KOPT-K1 (cell line): ENCODE measurements around the gene TCF12.

Source experiments
- H3K27ac ChIP-seq: fragments of 200-600 bp; sonication (generic); 2 replicates; pipeline ENCODE4 v1.5.1; 2016; ENCODE audit warnings: antibody characterized with exemption, mild to moderate bottlenecking, low read depth, low read length; ENCODE audit not compliant: poor library complexity, severe bottlenecking
- H3K36me3 ChIP-seq: fragments of 200-600 bp; sonication (generic); 2 replicates; pipeline ENCODE4 v1.5.1; 2017; ENCODE audit warnings: antibody characterized with exemption, mild to moderate bottlenecking, low read length, moderate library complexity; ENCODE audit not compliant: insufficient read depth
- H3K9me3 ChIP-seq: fragments of 200-600 bp; sonication (generic); 2 replicates; pipeline ENCODE4 v1.5.1; 2017; ENCODE audit warnings: antibody characterized with exemption, low read length, mild to moderate bottlenecking; ENCODE audit not compliant: insufficient read depth, poor library complexity, severe bottlenecking

The TCF12 gene

DNA sequence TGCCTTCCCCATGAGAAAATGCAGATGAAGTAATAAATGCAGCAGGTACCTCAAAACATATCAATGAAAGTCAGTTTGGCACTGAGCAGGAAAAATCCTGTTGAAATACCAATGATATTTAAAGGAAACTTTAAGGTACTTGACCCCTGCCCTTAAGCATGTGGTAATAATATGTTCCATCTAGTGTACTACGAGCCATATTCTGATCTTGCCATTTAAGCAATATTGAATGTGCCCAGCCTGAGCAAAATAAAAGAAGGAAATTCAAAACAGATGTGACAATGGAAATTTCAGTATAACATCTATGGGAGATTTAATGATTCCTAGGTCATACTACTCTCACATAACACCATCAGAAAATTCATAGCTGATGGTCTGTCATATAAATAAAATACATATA is 266.1 kb downstream of the TCF12 start:
- no peak overlapping the region for H3K27ac ChIP-seq
- H3K36me3 ChIP-seq = peaks cover 31% of the 10 kb centered on the region
- H3K9me3 ChIP-seq = peaks cover 11% of the 10 kb centered on the region

- Histone ChIP-seq H3K27ac (no peak overlapping the region), H3K9me3 (peaks cover 11% of the 10 kb centered on the region), H3K36me3 (peaks cover 31% of the 10 kb centered on the region)
These were observed 267.1 kb downstream of the TCF12 start for GRCh38 chr15:57185507-57186074.

- H3K9me3 ChIP-seq = peaks cover 11% of the 10 kb centered on the region
- no peak overlapping the region for H3K27ac ChIP-seq
- H3K36me3 ChIP-seq = peaks cover 56% of the 10 kb centered on the region
These were observed 271.0 kb downstream of the TCF12 start for GRCh38 chr15:57189466-57189865.

GRCh38 chr15:57190208-57190607 is 271.8 kb downstream of the TCF12 start:
- H3K36me3 ChIP-seq = peaks cover 59% of the 10 kb centered on the region
- H3K9me3 ChIP-seq = peaks cover 11% of the 10 kb centered on the region
- no peak overlapping the region for H3K27ac ChIP-seq

DNA sequence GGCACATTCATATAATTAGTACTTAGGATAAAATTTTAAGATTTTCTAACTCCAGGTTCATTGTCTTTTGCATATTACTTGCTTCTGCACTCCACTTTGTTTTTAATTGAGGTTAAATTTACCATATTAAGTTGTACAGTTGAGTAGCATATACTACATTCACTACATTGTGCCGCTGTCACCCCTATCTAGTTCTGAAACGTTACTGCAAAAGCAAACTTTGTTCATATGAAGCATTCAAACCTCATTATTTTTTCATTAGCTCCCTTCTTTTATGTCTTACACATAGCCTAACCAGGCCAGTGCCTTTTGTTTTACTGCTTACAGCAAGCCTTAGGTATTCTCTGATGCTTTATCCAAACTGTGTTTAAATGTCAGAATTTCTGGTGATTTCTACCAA is 274.7 kb downstream of the TCF12 start:
- Histone ChIP-seq H3K27ac (no peak overlapping the region), H3K9me3 (no peaks in the 10 kb centered on the region), H3K36me3 (peaks cover 54% of the 10 kb centered on the region)

- no peaks in the 10 kb centered on the region for H3K9me3 ChIP-seq
These were observed 276.9 kb downstream of the TCF12 start for GRCh38 chr15:57195326-57195725.

GRCh38 chr15:57196865-57197264 is 278.4 kb downstream of the TCF12 start:
- Histone ChIP-seq H3K9me3 (no peaks in the 10 kb centered on the region), H3K27ac (no peak overlapping the region), H3K36me3 (peaks cover 73% of the 10 kb centered on the region)

More at GRCh38 chr15:57195326-57195725, 276.9 kb downstream of the TCF12 start:
- H3K27ac ChIP-seq = no peak overlapping the region
- peaks cover 66% of the 10 kb centered on the region for H3K36me3 ChIP-seq

DNA sequence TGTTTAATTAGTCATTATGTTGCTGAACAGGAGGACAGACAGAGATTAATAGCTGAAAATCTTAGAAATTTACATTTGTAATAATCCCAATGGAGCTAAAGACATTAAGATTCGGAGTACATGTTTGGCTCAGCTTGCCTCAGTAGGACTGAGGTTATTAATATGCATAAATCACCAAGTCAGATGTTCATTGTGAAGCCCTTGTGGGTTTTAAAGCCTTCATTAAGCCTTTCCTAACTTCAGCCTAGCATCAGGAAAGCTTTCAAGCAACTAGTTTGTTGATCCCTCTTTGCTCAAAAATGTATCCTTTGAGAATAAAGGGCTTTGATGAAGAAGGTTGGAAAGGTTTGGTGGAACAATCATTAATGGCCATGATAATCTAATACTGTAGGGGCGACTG is 279.7 kb downstream of the TCF12 start:
- Histone ChIP-seq H3K9me3 (no peaks in the 10 kb centered on the region), H3K27ac (no peak overlapping the region), H3K36me3 (peaks cover 62% of the 10 kb centered on the region)

DNA sequence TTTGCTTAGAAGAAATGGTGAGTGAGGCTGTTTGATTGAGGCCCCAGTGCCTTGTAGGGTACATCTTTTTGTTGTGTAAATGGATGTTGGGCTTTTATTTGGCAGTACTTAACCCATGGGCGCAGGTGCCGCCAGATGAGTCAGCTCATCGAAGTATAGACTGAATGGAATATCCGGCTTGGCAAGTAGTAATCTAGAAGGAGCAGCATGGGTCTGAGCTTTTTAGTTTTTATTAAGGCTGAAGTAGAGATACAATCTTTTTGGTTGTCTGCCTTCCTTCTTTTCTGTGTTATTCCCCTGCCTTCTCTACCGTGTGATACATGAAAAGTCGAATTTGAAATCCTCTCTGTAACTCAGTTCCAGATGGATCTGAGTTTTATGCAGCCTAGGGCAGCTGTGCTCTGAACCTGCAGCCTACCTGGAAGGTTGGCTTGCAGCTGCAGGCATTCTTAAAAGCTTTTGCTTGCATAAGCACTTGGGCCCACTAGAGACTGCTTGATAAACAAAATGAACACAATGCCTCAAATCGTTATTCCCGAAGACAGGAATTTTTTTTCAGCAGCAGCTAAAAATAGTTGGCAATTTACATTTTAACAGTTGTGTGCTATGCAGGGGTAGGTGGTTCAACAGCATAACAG is 280.3 kb downstream of the TCF12 start:
- peaks cover 62% of the 10 kb centered on the region for H3K36me3 ChIP-seq
- no peaks in the 10 kb centered on the region for H3K9me3 ChIP-seq
- H3K27ac ChIP-seq = no peak overlapping the region

DNA sequence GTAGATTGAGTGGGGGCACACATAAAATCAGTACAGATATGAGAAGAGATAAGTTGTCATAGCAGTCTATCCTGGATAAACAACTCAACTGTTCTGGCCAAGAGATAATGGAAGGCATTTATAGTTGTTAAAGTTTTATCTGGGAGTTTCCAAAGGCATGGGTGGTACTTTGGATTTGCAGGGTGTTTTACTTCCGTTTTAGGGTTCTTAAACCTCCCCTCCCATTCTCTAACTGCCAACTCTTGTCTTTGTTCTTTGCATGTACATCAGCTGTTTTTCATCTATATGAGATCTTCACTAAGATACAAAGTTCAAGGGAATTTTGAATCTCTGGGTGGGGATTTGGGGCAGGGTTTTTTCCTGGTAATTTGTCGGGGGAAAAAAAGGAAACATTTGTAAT is 283.1 kb downstream of the TCF12 start:
- peaks cover 46% of the 10 kb centered on the region for H3K36me3 ChIP-seq
- no peaks in the 10 kb centered on the region for H3K9me3 ChIP-seq
- no peak overlapping the region for H3K27ac ChIP-seq

DNA sequence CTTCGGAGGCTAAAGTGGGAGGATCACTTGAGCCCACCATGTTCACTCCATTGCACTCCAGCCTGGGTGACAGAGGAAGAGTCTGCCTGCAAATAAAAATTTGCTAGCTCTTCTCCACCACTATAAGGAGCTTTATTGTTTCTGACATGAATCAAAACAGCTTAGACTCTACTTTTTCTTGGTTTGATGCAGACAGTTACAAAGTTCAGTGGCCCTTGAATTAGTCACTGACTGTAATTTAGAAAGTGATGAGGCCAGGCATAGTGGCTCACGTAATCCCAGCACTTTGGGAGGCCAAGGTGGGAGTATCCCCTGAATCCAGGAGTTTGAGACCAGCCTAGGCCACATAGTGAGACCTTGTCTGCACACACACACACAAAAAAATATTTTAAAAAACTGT is 285.5 kb downstream of the TCF12 start:
- Histone ChIP-seq H3K9me3 (no peaks in the 10 kb centered on the region), H3K27ac (no peak overlapping the region), H3K36me3 (peaks cover 29% of the 10 kb centered on the region)

GRCh38 chr15:57205027-57205855 is 286.8 kb downstream of the TCF12 start:
- Histone ChIP-seq H3K36me3 (peaks cover 23% of the 10 kb centered on the region), H3K9me3 (no peaks in the 10 kb centered on the region), H3K27ac (no peak overlapping the region)

GRCh38 chr15:57205996-57206395 is 287.6 kb downstream of the TCF12 start:
- Histone ChIP-seq H3K27ac (no peak overlapping the region), H3K36me3 (peaks cover 18% of the 10 kb centered on the region), H3K9me3 (no peaks in the 10 kb centered on the region)

DNA sequence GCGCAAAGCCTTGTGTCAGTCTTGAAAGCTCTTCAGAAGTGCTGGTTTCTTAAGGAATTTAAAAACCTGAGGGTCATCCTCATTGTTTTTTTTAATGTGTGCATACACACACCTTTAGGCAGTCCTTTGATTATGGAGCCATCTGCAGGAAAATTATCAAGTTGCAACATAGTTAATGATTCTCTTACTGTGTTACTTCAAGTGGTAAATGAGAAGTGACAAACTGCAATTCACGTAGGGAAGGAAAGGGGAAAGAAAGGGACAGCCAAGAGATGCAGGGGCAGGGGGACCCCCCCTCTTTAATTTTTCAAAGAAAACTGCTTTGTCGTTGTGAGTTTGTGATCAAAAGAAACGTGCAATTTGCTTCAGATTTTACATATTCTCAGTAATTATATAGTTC is 295.4 kb downstream of the TCF12 start:
- Histone ChIP-seq H3K36me3 (no peaks in the 10 kb centered on the region), H3K27ac (no peak overlapping the region), H3K9me3 (no peaks in the 10 kb centered on the region)

DNA sequence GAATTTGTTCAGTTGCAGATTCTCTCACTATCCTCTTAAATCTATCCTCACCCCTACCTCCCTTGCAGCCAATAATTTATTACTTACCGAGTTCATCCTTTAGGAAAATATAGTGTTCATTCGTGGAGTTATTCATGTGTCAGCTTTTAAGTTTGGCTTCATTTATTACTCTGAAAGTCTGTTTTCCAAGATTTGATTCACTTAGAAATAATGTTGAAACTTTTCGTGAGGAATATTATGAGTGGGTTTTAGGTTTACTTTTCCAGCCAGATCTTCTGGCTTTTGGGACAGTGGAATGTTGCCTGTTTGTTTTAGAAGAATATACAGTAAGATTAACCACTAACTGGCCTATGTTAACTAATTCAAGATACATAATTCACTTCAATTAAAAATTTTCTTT is 296.9 kb downstream of the TCF12 start:
- H3K9me3 ChIP-seq = no peaks in the 10 kb centered on the region
- no peak overlapping the region for H3K27ac ChIP-seq
- no peaks in the 10 kb centered on the region for H3K36me3 ChIP-seq
